PC-3 (cell line): ENCODE measurements around the gene LSMEM2. TPM values are rescaled to one million over a fixed set of nuclear protein-coding genes. Genes with fewer than 3 reads are reported as not detected.

Experiments
- ATAC-seq: fragments of 200-7000 bp; cut with Tn5 transposase; 2 replicates; pipeline ENCODE4 v1.9.1; 2020; ENCODE audit warnings: mild to moderate bottlenecking, moderate library complexity
- BruUV-seq: library from RNA; stranded (reverse); fragments of 400-500 nt; replicated peaks from 2 replicates; lab custom pipeline; 2021; lab: Mats Ljungman, UMichigan
- CTCF ChIA-PET: fragments of 300-600 bp; sonication (Branson Sonifier 250); formaldehyde crosslinking; loops from one replicate; lab custom pipeline; 2022; ENCODE audit warnings: antibody characterized with exemption; lab: Charles Lee
- POLR2A ChIA-PET: fragments of 300-600 bp; sonication (Branson Sonifier 250); formaldehyde crosslinking; loops from one replicate; lab custom pipeline; 2022; ENCODE audit warnings: antibody characterized with exemption; ENCODE audit not compliant: unreplicated experiment; lab: Charles Lee
- DNase-seq: peaks from one replicate; pipeline ENCODE4 v3.0.0-alpha.2; 2015
- H2AFZ ChIP-seq: fragments of 300-600 bp; sonication (generic); 2 replicates; pipeline ENCODE4 v1.6.0; 2016; ENCODE audit warnings: antibody characterized with exemption, low read length
- H3F3A ChIP-seq: fragments of 300-600 bp; sonication (generic); one replicate; pipeline ENCODE4 v1.6.0; 2017; ENCODE audit warnings: antibody characterized with exemption, low read length, control low read depth, mild to moderate bottlenecking; ENCODE audit not compliant: unreplicated experiment
- H3K27ac ChIP-seq: fragments of 300-600 bp; sonication (generic); 2 replicates; pipeline ENCODE4 v1.5.1; 2016; ENCODE audit warnings: mild to moderate bottlenecking, low read length
- H3K27me3 ChIP-seq: fragments of 300-600 bp; sonication (generic); 2 replicates; pipeline ENCODE4 v1.6.1; 2016; ENCODE audit warnings: low read length, mixed read lengths
- H3K36me3 ChIP-seq: fragments of 300-600 bp; sonication (generic); 2 replicates; pipeline ENCODE4 v1.6.1; 2016; ENCODE audit warnings: low read depth, mixed run types, low read length, mixed read lengths
- H3K4me1 ChIP-seq: fragments of 300-600 bp; sonication (generic); 2 replicates; pipeline ENCODE4 v1.5.1; 2016; ENCODE audit warnings: low read length; ENCODE audit not compliant: insufficient read depth
- H3K4me2 ChIP-seq: fragments of 300-600 bp; sonication (generic); 2 replicates; pipeline ENCODE4 v1.6.0; 2016; ENCODE audit warnings: low read length
- H3K4me3 ChIP-seq: fragments of 300-600 bp; sonication (generic); 2 replicates; pipeline ENCODE4 v1.5.1; 2016; ENCODE audit warnings: mild to moderate bottlenecking, low read length, mixed read lengths
- H3K79me2 ChIP-seq: fragments of 300-600 bp; sonication (generic); 2 replicates; pipeline ENCODE4 v1.6.1; 2017; ENCODE audit warnings: low read length, mixed read lengths
- H3K9ac ChIP-seq: fragments of 300-600 bp; sonication (generic); 2 replicates; pipeline ENCODE4 v1.6.0; 2016; ENCODE audit warnings: mild to moderate bottlenecking, low read length
- H3K9me2 ChIP-seq: fragments of 300-600 bp; sonication (generic); replicated peaks from 2 replicates; pipeline ENCODE4 v1.6.1; 2016; ENCODE audit warnings: mixed run types, low read length, mixed read lengths
- H3K9me3 ChIP-seq: fragments of 300-600 bp; sonication (generic); 2 replicates; pipeline ENCODE4 v1.6.1; 2016; ENCODE audit warnings: low read length, mixed read lengths
- H4K20me1 ChIP-seq: fragments of 300-600 bp; sonication (generic); 2 replicates; pipeline ENCODE4 v1.6.1; 2016; ENCODE audit warnings: low read length, mixed read lengths
- EZH2 ChIP-seq: fragments of 300-600 bp; sonication (generic); IDR thresholded peaks from one replicate; pipeline ENCODE4 v1.6.1; 2017; ENCODE audit warnings: antibody characterized with exemption, mild to moderate bottlenecking, low read length; ENCODE audit not compliant: unreplicated experiment
- EZH2phosphoT487 ChIP-seq: fragments of 300-600 bp; sonication (generic); IDR thresholded peaks from 2 replicates; pipeline ENCODE4 v1.6.1; 2018; ENCODE audit warnings: mild to moderate bottlenecking, antibody characterized with exemption, low read length, borderline replicate concordance
- intact Hi-C: fragments of 100-400 bp; cut with micrococcal nuclease; formaldehyde crosslinking; loops from 2 replicates; pipeline ENCODE4 v1.9.0; 2023
- total RNA-seq: library from RNA; depleted of rRNA; stranded (reverse); fragments of >200 nt; gene quantifications from 2 replicates; pipeline ENCODE4 v1.2.3, GENCODE V29; 2014
- TF ChIP-seq, protein P1 (sequence below): fragments of 300-600 bp; sonication (generic); conservative IDR thresholded peaks from 2 replicates; pipeline ENCODE4 v1.5.1; 2017; ENCODE audit warnings: antibody characterized with exemption, low read depth, mild to moderate bottlenecking, low read length

LSMEM2 gene
- total RNA-seq, 1 experiment from 2014 or later = not detected

DNA sequence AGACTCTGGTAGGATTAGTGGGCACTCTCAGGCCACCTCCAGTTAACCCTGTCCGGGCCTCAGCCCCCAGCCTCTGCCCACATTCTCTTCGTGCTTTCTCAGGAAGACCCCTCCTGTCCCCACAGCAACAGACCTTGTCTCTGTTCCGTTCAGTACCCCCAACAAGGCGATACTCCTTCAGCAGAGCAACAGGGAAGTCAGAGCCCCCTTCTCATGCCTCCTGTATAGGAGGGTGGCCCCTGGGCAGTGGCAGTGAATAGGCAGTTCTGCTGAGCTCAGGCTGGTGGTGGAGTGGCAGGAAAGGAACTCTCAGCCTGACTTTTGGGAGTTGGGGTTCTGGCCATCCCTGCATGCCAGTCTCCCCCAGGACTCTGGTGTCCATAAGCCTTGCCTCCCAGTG is 9.4 kb upstream of the LSMEM2 start:
- intact Hi-C loops = no loop called here
- Histone ChIP-seq H3K27ac (peak overlapping the region; percentile 75), H3K4me3 (peak overlapping the region; percentile 55), H3K4me1 (peaks cover 58% of the 10 kb centered on the region), H3K9me3 (no peaks in the 10 kb centered on the region), H3F3A (no peaks in the 10 kb centered on the region), H3K4me2 (peak overlapping the region; percentile 83), H4K20me1 (no peaks in the 10 kb centered on the region), H3K27me3 (no peaks in the 10 kb centered on the region), H3K9ac (peak overlapping the region; percentile 60), H2AFZ (peak overlapping the region; percentile 13; the same call in 1 of the 2 replicates), H3K36me3 (no peaks in the 10 kb centered on the region), H3K9me2 (no peaks in the 10 kb centered on the region), H3K79me2 (0 out of 2 replicates have a peak, but pooled peaks cover 3% of the 10 kb centered on the region)
- TF ChIP-seq EZH2 = no peak
- no peak for TF ChIP-seq EZH2phosphoT487
- TF ChIP-seq, protein P1, sequence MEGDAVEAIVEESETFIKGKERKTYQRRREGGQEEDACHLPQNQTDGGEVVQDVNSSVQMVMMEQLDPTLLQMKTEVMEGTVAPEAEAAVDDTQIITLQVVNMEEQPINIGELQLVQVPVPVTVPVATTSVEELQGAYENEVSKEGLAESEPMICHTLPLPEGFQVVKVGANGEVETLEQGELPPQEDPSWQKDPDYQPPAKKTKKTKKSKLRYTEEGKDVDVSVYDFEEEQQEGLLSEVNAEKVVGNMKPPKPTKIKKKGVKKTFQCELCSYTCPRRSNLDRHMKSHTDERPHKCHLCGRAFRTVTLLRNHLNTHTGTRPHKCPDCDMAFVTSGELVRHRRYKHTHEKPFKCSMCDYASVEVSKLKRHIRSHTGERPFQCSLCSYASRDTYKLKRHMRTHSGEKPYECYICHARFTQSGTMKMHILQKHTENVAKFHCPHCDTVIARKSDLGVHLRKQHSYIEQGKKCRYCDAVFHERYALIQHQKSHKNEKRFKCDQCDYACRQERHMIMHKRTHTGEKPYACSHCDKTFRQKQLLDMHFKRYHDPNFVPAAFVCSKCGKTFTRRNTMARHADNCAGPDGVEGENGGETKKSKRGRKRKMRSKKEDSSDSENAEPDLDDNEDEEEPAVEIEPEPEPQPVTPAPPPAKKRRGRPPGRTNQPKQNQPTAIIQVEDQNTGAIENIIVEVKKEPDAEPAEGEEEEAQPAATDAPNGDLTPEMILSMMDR = no peak
- no peak for ATAC-seq
- BruUV-seq = TSS peak; percentile 35
- ChIA-PET POLR2A (no interaction called here), CTCF (interaction anchor here (0.6 to 1.0 kb wide), 3 partner anchors 9 to 34 kb away, joined by 3 to 8 read pairs (median 4); partner anchors contain the start of gene GNAI2)
- DNase-seq = no peak

DNA sequence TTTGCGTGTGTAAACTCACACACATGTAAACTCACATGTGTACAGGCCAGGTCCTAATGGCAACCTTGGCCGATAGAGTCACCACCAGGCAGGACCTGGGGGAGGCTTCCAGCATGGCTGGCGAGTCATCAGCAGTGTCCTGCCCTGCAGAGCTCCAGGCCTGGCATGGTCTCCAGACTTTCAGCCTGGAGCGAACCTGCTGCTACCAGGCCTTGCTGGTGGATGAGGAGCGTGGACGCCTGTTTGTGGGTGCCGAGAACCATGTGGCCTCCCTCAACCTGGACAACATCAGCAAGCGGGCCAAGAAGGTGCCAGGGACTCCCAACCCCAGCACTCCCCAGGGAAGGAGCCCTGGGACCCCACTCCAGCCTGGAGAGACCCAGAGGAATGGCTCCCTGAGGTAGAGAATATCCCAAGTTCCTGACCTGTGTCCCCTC is 8.9 kb upstream of the LSMEM2 start:
- no TSS peak for BruUV-seq
- Histone ChIP-seq H3K9me2 (no peaks in the 10 kb centered on the region), H3K36me3 (no peaks in the 10 kb centered on the region), H3K4me2 (peak overlapping the region; percentile 83), H3K4me3 (peak overlapping the region; percentile 55), H3K9me3 (no peaks in the 10 kb centered on the region), H3K27ac (peak overlapping the region; percentile 75), H2AFZ (no peak overlapping the region), H3K4me1 (peaks cover 53% of the 10 kb centered on the region), H3F3A (no peaks in the 10 kb centered on the region), H3K79me2 (0 out of 2 replicates have a peak, but pooled peaks cover 3% of the 10 kb centered on the region), H3K9ac (peak overlapping the region; percentile 60), H4K20me1 (no peaks in the 10 kb centered on the region), H3K27me3 (no peaks in the 10 kb centered on the region)
- CTCF ChIA-PET = interaction anchor here (0.6 kb wide), 1 partner anchor 34 kb away, joined by 3 read pairs; the partner anchor contains the start of gene GNAI2
- POLR2A ChIA-PET = no interaction called here
- TF ChIP-seq, protein P1 = no peak
- no peak for TF ChIP-seq EZH2phosphoT487
- no peak for TF ChIP-seq EZH2
- peak; percentile 79 for DNase-seq
- intact Hi-C loops = no loop called here
- ATAC-seq = peak; percentile 42
